Activated CD8-positive, alpha-beta memory T cell treated with anti-CD3 and anti-CD28 coated beads, Interleukin-2, amount 50 U/mL, for 24 hours (primary cell): Measurements from ENCODE around the gene SNX30.

Source experiments
- DNase-seq: peaks from one replicate; pipeline ENCODE4 v3.0.0-alpha.2; 2020; ENCODE audit errors: extremely low read depth

SNX30 gene

DNA sequence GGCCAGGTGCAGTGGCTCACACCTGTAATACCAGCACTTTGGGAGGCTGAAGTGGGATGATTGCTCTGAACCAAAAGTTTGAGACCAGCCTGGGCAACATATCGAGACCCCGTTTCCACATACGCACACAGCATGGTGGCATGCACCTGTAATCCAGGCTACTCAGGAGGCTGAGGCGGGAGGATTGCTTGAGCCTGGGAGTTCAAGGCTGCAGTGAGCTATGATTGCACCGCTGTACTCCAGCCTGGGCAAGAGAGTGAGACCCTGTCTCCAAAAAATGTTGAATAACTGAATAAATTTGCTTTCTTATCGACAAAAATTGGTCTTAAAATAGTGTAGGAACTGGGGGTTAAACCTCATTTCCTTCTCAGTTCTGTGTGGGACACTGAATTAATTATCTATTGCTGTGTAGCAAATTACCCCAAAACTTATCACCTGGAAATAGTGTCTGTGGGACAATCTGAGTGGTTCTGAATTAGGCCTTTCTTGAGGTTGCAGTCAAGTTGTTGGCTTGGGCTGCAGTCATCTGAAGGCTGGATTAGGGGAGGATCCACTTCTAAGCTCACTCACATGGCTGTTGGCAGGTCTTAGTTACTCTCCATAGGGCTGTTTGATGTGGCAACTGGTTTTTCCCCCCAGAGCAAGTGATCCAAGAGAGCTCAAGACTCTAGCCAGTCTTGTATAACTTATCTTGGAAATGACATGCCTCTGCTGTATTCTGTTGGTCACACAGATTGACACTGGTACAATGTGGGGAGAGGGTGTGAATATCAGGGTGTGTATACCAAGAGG lies 2.0 kb downstream of the SNX30 start:
- DNase-seq, result no peak

GRCh38 chr9:112753725-112754124 lies 3.2 kb downstream of the SNX30 start:
- DNase-seq, result no peak

GRCh38 chr9:112754578-112754977 lies 4.0 kb downstream of the SNX30 start:
- no peak for DNase-seq

DNA sequence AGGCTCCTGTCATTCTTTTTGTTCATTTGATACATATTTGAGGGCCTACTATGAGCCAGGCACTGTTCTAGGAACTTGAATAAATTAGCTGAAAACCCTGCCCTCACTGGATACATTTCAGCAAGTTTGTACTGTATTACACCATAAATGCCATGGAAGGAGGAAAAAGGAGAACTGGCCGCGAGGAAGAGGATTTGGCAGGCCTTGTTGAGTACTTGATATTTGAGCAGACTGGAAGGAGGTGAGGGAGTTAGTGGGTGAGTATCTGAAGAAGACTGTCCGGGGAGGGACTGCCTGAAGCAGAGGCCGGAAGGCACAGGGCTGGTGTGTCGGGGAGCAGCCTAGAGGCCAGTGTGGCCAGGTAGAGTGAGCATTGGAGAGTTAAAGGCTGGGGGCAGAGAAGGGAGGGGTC lies 4.5 kb downstream of the SNX30 start:
- no peak for DNase-seq

DNA sequence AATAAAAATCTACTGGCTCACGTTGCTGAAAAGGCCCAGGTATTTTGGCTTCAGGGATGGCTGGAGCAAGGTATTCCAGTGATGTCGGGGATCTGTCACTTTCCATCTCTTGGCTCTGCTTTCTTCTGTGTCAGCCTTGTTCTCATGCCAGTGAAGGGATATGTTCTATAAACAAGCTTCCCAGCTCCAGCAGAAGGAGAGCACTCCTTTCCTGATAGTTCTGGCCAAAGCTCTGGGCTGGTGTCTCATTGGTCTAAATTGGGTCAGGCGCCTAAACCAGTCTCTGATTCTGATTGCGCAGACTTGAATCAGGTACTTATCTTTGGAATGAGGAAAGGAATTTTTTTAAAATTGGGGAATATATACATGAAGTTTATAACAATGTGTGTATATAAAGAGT lies 5.1 kb downstream of the SNX30 start:
- no peak for DNase-seq

DNA sequence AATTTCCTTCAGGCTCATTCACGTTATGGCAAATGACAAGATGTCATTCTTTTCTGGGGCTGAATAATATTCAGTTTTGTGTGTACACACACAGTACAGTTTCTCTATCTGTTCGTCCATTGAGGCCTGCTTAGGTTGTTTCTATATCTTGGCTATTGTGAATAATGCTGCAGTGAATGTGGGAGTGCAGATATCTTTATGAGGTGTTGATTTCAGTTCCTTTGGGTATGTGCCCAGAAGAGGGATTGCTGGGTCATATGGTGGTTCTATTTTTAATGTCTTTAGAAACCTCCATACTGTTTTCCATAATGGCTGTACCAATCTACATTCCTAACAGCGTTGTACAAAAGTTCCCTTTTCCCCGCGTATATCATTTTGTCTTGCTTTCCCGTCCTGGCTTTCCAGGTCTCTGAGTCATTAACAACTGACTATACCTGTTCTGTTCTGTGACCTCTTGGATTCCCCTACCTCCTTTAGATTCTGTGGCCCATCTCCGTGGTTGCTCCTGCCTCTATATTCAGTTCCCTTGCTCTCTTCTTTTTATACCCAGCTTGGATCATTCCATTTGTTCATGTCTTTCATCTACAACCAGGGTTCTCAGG lies 6.8 kb downstream of the SNX30 start:
- no peak for DNase-seq

GRCh38 chr9:112757940-112758339 lies 7.4 kb downstream of the SNX30 start:
- no peak for DNase-seq

DNA sequence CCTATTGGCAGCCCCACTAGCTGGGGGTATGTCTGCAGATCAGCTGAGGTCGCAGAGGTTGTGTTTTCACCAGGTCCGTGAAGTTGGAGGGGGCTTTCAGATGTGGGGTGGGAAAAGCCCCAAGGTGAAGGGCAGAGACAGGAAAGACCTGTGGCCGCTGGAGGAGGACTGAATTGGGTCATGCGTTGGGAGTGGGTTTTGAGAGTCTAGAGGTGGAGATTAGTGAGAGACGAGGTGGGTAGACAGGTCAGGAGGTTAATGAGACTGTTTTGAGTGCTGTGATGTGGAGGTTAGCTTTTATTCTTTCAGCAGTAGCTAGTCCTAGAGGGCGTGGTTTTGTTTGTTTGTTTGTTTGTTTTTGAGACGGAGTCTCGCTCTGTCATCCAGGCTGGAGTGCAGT lies 10.3 kb downstream of the SNX30 start:
- no peak for DNase-seq

DNA sequence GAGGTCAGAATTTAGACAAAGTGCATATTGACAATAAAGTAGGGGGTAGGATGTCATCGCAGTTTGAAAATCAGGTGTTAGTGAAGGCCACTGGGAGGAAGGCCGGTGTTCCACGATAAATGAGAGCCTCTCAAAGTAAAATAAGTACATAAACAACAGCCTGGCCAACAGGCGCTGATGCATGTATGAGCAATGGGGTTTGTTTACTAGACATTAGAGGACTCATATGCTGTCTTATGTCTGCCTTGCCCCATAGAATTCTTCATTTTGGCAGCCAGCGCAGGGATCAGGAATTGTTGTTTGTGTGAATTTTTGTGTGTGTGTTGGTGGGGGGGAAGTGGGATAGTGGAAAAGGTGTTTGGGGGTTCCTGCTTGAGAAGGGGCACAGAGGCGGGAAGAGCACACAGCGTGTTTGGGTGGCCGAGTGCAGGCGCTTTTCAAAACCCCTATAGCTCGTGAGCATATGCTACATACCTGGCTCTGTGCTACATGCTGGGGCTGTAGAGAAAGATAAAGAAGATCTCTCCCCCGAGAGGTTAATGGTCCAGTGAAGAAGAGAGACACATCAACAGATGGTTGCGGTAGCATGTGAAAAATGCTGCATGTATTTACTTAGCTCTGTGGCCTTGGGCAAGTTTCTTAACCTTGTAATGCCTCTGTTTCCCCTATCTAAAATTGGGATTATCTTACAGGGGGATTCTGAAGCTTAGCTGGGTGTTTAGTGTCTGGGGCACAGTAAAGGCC lies 11.5 kb downstream of the SNX30 start:
- DNase-seq, result no peak

- no peak for DNase-seq
Measured at GRCh38 chr9:112762726-112763518, 12.4 kb downstream of the SNX30 start.

DNA sequence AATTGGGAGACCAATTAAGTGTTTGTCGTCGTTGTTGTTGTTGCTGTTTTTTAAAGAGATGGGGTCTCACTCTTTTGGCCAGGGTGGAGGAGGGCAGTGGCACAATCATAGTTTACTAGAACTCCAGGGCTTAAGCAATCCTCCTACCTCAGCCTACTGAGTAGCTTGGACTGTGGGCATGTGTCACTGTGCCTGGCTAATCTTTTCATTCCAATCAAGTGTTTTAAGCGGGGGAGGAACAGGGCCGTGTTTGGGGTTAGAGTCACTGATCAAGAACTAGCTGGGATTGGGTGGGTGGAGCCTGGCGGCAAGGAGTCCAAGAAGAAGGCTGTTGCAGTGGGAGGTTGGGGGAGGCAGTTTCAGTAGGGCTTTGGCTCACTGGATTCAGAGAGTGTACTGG lies 13.8 kb downstream of the SNX30 start:
- DNase-seq, result no peak

DNA sequence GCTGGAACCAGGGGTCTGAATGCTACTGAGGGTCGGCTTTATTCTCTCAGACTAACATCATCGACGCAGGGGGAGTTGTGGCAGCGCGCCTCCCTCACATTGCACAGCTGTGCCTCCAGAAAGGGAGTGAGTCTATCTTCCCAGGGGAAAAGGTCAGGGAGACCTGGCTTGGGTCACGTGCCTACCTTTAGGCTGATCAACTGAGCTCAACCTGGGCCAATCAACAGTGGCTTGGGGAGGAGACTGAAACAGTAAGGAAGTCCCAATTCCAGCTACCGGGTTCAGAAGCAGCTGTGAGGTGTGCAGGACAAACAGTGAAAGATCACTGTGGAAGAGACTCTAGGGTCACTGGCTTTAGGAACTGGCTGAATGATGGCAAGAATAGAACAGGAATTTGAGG lies 14.3 kb downstream of the SNX30 start:
- no peak for DNase-seq

GRCh38 chr9:112765281-112765680 lies 14.7 kb downstream of the SNX30 start:
- DNase-seq, result no peak

DNA sequence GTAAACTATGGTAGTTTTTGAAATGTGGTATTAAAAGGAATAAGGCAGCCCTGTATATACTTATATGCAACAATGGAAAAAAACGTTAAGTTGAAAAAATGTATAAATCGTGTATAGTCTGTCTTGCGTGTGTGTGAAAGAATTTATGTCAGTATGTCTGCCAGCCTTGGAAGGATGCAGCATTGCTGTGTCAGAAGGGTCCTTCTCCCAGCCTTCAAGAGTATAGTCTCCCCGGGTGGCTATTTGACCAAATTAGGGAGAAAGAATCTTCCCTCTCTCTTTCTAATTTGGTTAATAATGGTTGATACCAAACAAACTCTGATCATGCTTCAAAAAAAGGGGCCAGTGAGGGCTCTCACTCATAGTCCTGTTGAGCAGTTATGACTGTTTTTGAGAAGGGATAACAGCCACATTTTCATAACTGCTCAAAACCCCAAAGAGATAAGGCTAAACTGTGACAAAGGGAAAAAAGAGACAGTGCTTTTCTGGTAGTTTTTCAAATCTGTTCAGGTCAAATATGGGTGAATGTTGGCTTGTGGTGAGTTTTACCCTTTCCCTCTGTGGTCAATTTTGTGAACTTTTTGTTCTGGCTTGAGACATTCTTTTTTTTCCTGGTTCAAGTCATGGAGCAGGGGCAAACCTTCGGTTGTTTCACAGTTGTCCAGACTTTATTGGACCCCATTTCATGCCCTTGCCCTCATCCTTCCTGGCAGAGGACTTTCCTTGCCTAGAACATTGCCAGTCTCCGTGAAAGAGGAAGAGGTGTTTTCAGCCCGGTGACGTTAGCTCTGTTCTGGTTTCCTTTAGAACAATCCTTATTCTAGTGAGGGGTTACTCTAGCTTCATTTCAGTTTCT lies 21.0 kb downstream of the SNX30 start:
- DNase-seq, result no peak

DNA sequence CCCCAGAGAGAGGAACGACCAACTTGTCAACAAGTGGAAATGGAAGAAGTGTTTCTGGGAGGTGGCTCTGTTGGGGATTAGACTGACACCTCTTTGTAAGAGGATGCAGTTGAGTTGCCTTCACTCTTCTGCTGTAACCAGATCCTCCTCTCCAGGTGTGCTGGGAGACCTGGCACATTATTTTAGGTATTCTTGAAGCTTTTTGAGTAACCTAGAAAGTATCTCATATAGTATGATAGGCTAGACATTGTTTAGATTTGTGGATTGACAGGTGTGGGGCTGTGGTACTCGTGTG lies 21.6 kb downstream of the SNX30 start:
- DNase-seq, result no peak

- no peak for DNase-seq
Measured at GRCh38 chr9:112772551-112772950, 22.0 kb downstream of the SNX30 start.

- no peak for DNase-seq
Measured at GRCh38 chr9:112774006-112774996, 23.7 kb downstream of the SNX30 start.

DNA sequence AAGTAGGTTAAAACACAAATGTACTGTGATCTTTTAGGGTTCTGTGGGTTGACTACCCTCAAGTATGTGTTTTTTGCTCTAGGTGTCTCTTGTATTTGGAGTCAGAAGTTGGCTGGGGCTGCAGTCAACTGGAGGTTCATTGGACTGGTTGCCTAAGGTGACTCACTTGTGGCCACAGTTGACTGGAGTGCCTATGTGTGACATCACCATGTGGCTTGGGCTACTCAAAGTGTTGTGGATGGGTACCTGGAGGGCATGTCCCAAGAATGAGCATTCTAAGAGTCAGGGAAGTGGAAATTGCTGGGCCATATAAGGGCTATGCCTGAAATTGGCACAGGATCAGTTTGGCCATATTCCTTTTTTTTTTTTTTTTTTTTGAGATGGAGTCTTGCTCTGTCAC lies 27.4 kb downstream of the SNX30 start:
- DNase-seq, result no peak

GRCh38 chr9:112780450-112781036 lies 30.0 kb downstream of the SNX30 start:
- DNase-seq, result no peak

DNA sequence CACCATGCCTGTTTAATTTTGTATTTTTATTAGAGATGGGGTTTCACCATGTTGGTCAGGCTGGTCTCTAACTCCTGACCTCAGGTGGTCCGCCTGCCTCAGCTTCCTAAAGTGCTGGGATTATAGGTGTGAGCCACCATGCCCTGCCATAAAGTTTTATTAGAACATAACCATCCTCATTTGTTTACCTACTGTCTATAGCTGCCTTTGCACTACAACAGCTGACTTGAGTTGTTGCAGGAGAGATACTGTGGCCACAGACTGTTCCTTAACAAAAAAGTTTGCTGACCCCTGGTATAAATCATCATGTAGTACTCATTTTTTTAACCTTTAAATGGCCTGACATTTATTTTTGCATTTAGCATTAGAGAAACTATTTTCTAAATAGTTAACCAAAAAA lies 31.7 kb downstream of the SNX30 start:
- no peak for DNase-seq
